ENCODE results near the gene TEX101.

Gene TEX101

GRCh38 chr19:43463381-43464133, 48.9 kb downstream of the TEX101 start:
- no peaks in the 10 kb centered on the region for H3K9me3 Mint-ChIP-seq
- peaks cover 36% of the 10 kb centered on the region for H3K27me3 Mint-ChIP-seq
- intact Hi-C loops (cut with micrococcal nuclease), result loop anchor here (1.0 kb wide), 1 partner anchor 12 kb away; no protein-coding TSS in a partner anchor
- H3K4me1 Mint-ChIP-seq (ENCODE audit: low read depth), result peaks cover 62% of the 10 kb centered on the region
- H3K36me3 Mint-ChIP-seq (ENCODE audit: low read depth), result peaks cover 23% of the 10 kb centered on the region
- H3K27ac Mint-ChIP-seq, result peak overlapping the region; percentile 95
- H3K4me3 Mint-ChIP-seq, result peak overlapping the region; percentile 93

GRCh38 chr19:43464134-43464775, 49.6 kb downstream of the TEX101 start:
- Mint-ChIP-seq H3K4me1 (ENCODE audit: low read depth) (peaks cover 69% of the 10 kb centered on the region), H3K36me3 (ENCODE audit: low read depth) (peaks cover 23% of the 10 kb centered on the region), H3K9me3 (no peaks in the 10 kb centered on the region), H3K27me3 (peaks cover 36% of the 10 kb centered on the region), H3K4me3 (peak overlapping the region; percentile 93), H3K27ac (peak overlapping the region; percentile 95)
- intact Hi-C loops (cut with micrococcal nuclease), result no loop called here

GRCh38 chr19:43465468-43466120, 50.9 kb downstream of the TEX101 start, which contains the start of gene LYPD3:
TSS of gene LYPD3 (minus strand) at chr19:43465608. CDS start at chr19:43465571, 37 bp downstream.
- Mint-ChIP-seq H3K36me3 (ENCODE audit: low read depth) (peaks cover 23% of the 10 kb centered on the region), H3K4me1 (ENCODE audit: low read depth) (peaks cover 70% of the 10 kb centered on the region), H3K9me3 (no peaks in the 10 kb centered on the region), H3K27ac (peak within 1 kb of the TSS; percentile 95), H3K27me3 (peaks cover 36% of the 10 kb centered on the region), H3K4me3 (peak within 1 kb of the TSS; percentile 93)
- intact Hi-C loops (cut with micrococcal nuclease), result no loop called here

- intact Hi-C loops (cut with micrococcal nuclease), result no loop called here
- H3K9me3 Mint-ChIP-seq, result no peaks in the 10 kb centered on the region
- H3K36me3 Mint-ChIP-seq (ENCODE audit: low read depth), result peaks cover 12% of the 10 kb centered on the region
- peaks cover 64% of the 10 kb centered on the region for H3K4me1 Mint-ChIP-seq (ENCODE audit: low read depth)
- peaks cover 28% of the 10 kb centered on the region for H3K27me3 Mint-ChIP-seq
- H3K4me3 Mint-ChIP-seq, result no peak overlapping the region
- H3K27ac Mint-ChIP-seq, result peak overlapping the region; percentile 52
Observed at GRCh38 chr19:43466793-43467192, 52.1 kb downstream of the TEX101 start.

GRCh38 chr19:43467276-43467675, 52.6 kb downstream of the TEX101 start:
- Mint-ChIP-seq H3K9me3 (no peaks in the 10 kb centered on the region), H3K36me3 (ENCODE audit: low read depth) (peaks cover 7% of the 10 kb centered on the region), H3K4me1 (ENCODE audit: low read depth) (peaks cover 59% of the 10 kb centered on the region), H3K27ac (peak overlapping the region; percentile 52), H3K27me3 (peaks cover 24% of the 10 kb centered on the region), H3K4me3 (no peak overlapping the region)
- intact Hi-C loops (cut with micrococcal nuclease), result no loop called here

- Mint-ChIP-seq H3K36me3 (ENCODE audit: low read depth) (peaks cover 7% of the 10 kb centered on the region), H3K4me3 (peak overlapping the region; percentile 6), H3K4me1 (ENCODE audit: low read depth) (peaks cover 58% of the 10 kb centered on the region), H3K27me3 (peaks cover 26% of the 10 kb centered on the region), H3K27ac (peak overlapping the region; percentile 52), H3K9me3 (no peaks in the 10 kb centered on the region)
- intact Hi-C loops (cut with micrococcal nuclease), result no loop called here
Observed at GRCh38 chr19:43467730-43468129, 53.0 kb downstream of the TEX101 start.

All from dendritic cell treated with granulocyte-macrophage colony-stimulating factor and Interleukin-4, amounts not matched to agents 40 ng/mL and 50 ng/mL, for 4 days (primary cell).